GM13977 (cell line): ENCODE results near the gene GPC5.

Experiments
- DNase-seq: peaks from one replicate; pipeline ENCODE4 v3.0.0; 2012; ENCODE audit warnings: low spot score
- in situ Hi-C: fragments of 300-500 bp; cut with MboI; formaldehyde crosslinking; loops from one replicate; pipeline ENCODE4 v1.12.0; 2022; ENCODE audit warnings: low sequenced_read_pairs, low pct_unique_long_range_greater_than_20kb, mixed read lengths, inconsistent platforms; ENCODE audit not compliant: unreplicated experiment
- TF ChIP-seq, protein P1 (sequence below): IDR thresholded peaks from 2 replicates; pipeline ENCODE4 v1.5.1; 2012; ENCODE audit warnings: mild to moderate bottlenecking, control low read depth; ENCODE audit not compliant: insufficient read depth; ENCODE audit errors: extremely low read depth, missing control alignments

The GPC5 gene

DNA sequence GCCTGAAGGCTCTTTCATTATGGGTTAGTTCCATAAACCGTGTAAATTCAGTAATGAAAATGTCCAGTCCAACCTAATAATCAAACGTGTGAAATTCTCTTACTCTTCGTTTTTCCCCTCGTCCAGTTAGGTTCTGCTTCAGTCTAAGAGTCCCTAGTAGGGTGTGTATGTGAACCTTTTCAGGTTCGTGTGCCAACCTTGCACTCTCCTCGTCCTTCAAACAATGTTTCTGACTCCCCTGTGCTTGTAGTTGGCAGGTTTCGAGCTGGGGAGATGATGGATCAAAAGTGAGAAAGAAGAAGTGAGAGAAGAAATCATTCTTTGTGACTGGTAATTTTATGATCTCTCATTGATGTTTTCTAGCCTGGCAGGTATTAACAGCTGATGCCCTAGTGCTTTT lies 366.1 kb downstream of the GPC5 start:
- in situ Hi-C loops: no loop called here
- DNase-seq: no peak
- TF ChIP-seq, protein P1, sequence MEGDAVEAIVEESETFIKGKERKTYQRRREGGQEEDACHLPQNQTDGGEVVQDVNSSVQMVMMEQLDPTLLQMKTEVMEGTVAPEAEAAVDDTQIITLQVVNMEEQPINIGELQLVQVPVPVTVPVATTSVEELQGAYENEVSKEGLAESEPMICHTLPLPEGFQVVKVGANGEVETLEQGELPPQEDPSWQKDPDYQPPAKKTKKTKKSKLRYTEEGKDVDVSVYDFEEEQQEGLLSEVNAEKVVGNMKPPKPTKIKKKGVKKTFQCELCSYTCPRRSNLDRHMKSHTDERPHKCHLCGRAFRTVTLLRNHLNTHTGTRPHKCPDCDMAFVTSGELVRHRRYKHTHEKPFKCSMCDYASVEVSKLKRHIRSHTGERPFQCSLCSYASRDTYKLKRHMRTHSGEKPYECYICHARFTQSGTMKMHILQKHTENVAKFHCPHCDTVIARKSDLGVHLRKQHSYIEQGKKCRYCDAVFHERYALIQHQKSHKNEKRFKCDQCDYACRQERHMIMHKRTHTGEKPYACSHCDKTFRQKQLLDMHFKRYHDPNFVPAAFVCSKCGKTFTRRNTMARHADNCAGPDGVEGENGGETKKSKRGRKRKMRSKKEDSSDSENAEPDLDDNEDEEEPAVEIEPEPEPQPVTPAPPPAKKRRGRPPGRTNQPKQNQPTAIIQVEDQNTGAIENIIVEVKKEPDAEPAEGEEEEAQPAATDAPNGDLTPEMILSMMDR: no peak

DNA sequence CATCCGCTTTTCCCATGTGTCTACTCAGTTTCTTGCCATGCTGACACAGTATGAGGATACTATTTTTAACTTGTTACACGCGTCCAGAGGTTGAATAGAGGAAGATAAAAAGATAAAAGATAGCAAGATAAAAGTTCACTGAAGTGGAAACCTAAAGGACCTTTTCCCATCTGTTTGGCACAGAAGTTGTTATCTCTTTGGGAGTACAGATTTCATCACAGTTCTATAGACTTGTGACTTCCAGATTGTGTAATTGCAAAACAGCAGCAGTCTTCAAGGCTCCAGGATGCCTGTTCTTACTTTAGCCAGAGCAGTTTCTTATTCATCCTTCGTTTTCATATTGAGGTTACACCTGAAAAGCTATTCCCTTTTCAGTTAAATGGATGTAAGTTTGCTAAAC lies 369.2 kb downstream of the GPC5 start:
- TF ChIP-seq, protein P1: no peak
- in situ Hi-C loops: no loop called here
- DNase-seq: no peak

DNA sequence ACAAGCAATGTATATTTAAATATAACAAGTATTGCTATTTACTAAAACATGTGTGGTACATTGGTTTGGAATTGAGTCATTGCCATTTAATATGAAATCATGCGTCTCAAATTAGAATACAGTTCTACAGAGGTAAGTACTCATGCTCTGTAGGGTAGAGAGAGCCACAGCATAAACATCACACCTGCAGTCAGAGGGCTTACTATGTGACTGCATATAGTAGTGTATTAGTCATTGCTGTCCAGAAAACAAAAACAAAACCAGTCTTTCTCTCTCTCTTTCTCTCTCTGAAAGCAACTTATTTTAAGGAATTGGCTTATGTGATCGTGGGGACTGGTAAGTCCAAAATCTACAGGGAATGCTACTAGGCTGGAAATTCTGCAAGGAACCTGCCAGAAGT lies 370.3 kb downstream of the GPC5 start:
- TF ChIP-seq, protein P1: no peak
- DNase-seq: no peak
- in situ Hi-C loops: no loop called here

DNA sequence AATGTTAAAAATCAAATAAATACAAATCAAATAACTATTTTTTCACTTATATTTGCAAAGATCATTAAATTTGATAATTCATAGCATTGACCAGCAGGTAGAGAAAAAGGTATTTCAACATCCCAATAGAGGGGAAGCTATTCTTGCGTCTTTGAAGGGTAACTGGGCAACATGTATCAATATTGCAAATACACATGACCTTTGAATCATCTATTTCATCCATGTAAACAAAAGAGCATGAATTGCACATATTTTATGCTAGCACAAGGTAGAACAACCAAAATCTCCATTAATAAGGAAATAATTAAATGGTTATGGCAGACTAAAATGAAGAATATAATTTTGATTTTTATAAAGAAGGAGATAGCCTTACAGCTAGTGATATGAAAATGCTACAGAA lies 372.8 kb downstream of the GPC5 start:
- DNase-seq: no peak
- in situ Hi-C loops: no loop called here
- TF ChIP-seq, protein P1: no peak

DNA sequence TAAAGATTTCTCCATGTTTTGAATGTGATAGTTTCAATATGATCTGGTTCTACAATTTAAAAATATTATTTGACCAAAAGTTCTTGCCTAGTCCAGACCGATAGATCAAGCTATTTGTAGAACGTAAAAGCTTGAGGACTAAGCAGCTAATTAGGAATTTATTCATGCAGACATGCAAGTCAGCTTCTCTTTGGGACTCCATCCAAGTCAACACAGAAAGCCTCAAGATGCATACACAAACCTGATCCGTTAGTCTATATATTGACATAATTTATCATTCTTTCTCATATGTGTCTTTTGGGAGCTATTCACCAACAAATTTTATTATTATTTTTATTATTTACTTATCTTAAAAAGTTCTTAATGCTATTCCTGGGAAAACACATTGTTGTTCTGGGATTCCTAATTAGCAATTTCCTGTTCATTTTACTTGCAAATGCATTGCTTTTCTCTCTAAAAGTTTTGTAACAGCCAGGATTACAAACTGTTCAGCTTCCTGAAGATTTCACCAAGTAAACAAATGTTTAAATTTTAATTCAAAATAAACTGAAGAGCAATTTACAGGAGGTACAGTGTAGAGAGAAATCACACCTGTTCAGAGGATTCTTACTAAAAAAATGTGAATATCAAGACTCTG lies 375.3 kb downstream of the GPC5 start:
- DNase-seq: no peak
- in situ Hi-C loops: no loop called here
- TF ChIP-seq, protein P1: no peak

DNA sequence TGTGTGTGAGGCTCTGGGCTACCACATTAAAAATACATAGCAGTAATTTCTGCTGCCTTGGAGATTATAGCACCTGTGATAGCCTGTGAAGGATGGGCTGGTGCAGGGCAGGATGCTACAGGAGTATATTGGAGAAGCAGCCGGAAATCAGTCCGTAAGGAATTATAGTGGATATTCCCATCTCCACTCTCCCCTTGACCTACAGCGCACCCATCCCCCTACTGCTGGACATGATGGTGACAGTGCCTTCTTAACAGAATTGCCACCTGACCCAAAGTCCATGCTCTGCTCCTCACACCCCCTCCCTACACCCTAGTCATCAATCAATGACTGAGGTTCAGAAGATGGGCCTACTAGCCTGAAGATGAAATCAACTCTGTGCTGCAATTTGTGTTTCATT lies 376.0 kb downstream of the GPC5 start:
- in situ Hi-C loops: no loop called here
- TF ChIP-seq, protein P1: no peak
- no peak for DNase-seq

DNA sequence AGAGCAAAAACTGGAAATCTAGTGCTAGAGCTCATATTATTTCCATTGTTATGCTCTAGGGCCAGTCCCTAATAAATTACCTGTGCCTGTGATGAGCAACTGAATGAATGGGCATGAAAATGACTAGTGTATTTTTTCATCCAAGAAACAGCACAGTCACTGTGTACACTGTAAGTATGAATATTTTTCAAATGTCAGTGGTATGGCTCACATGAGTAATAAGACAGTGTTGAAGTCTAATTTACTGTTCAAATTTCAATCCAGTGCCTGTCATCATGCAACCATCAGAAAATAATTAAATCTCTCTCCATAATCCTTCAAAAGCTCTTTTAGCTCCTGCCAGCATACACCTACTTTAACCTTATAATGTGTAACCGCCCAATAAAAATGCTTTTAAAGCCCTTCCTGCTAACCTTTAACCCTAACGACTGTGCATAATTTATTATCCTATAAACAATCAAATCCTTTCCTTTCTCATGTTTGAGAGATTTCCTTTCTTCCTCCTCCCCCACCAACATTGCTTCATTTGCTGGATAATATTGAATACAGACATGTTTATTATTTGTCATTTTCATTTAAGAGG lies 378.3 kb downstream of the GPC5 start:
- TF ChIP-seq, protein P1: no peak
- no peak for DNase-seq
- in situ Hi-C loops: no loop called here
